ENCODE data around the gene FHIP2A. TPM values are rescaled to one million over a fixed set of nuclear protein-coding genes. Genes with fewer than 3 reads are reported as not detected.
A peak's percentile ranks its signal among the peaks of the same experiment; 100 is the strongest.

FHIP2A gene
- total and polyA plus RNA-seq, 2 of the 4 experiments (the other 2 are of a cell fraction) = 10.7 to 16.5 TPM

GRCh38 chr10:114825513-114826253, 4.1 kb downstream of the FHIP2A start:
- Histone ChIP-seq H4K20me1 (ENCODE audit: insufficient read depth, low read length) (peaks cover 28% of the 10 kb centered on the region), H4K5ac (ENCODE audit: low read depth, low read length) (no peak overlapping the region; the same call in 1 of the 2 replicates), H3K9me1 (ENCODE audit: insufficient read depth, low read length) (peaks cover 4% of the 10 kb centered on the region), H3K4me2 (ENCODE audit: low read depth, low read length) (peak overlapping the region; percentile 54), H2BK5ac (ENCODE audit: low read depth, low read length, poor library complexity, severe bottlenecking) (peak overlapping the region; percentile 89), H3K79me1 (ENCODE audit: low read depth in 1 of 2, low read length in 2 of 2) (peaks cover 0 to 18% of the 10 kb centered on the region in 2 experiments; a peak in 2 of 4 replicates), H2BK120ac (ENCODE audit: low read depth, low read length) (peak overlapping the region; percentile 54), H2AK5ac (ENCODE audit: low read depth, low read length) (peak overlapping the region; percentile 39; the same call in 1 of the 2 replicates), H4K8ac (ENCODE audit: low read depth in 2 of 2, low read length in 2 of 2) (peak overlapping the region in 1 of 2 experiments; percentile 41; a peak in 1 of 4 replicates), H3K9me3 (ENCODE audit: control insufficient read depth, insufficient read depth, low read length) (no peaks in the 10 kb centered on the region), H3K36me3 (ENCODE audit: control insufficient read depth, insufficient read depth, low read length) (no peaks in the 10 kb centered on the region), H3K23ac (ENCODE audit: low read depth, low read length) (no peak overlapping the region), H2AFZ (replicated peaks; ENCODE audit: low read length, poor library complexity) (no peak overlapping the region), H3K18ac (ENCODE audit: low read depth, low read length) (peak overlapping the region; percentile 7; the same call in 1 of the 2 replicates), H2AK9ac (replicated peaks; ENCODE audit: low read depth, low read length, poor library complexity) (no peak overlapping the region), H3K4ac (ENCODE audit: low read depth, low read length) (peak overlapping the region; percentile 32; the same call in 1 of the 2 replicates), H3K9ac (ENCODE audit: low read depth, low read length) (peak overlapping the region; percentile 49; the same call in 1 of the 2 replicates), H3K27me3 (ENCODE audit: control insufficient read depth, insufficient read depth, low read length) (no peaks in the 10 kb centered on the region), H3K27ac (ENCODE audit: insufficient read depth, low read length) (peak overlapping the region; percentile 61; the same call in 1 of the 2 replicates), H4K91ac (ENCODE audit: insufficient read depth, low read depth, low read length) (peak overlapping the region; percentile 19; the same call in 1 of the 2 replicates), H3K4me1 (ENCODE audit: control insufficient read depth, insufficient read depth, low read length) (peaks cover 8% of the 10 kb centered on the region), H2BK15ac (ENCODE audit: low read depth, low read length) (0 out of 3 replicates have a peak overlapping the region, but pooled peaks have one; percentile 5), H3K56ac (ENCODE audit: extremely low read depth, insufficient read depth, low read length) (peak overlapping the region; percentile 20; the same call in 1 of the 2 replicates), H3K4me3 (ENCODE audit: insufficient read depth, low read depth, low read length) (no peak overlapping the region; the same call in 1 of the 2 replicates), H2BK20ac (ENCODE audit: low read depth, low read length) (peak overlapping the region; percentile 23; the same call in 1 of the 2 replicates), H3K14ac (replicated peaks; ENCODE audit: low read depth, low read length) (peak overlapping the region; percentile 32; the same call in 1 of the 2 replicates)
- DNase-seq (peak; percentile 96), ATAC-seq (ENCODE audit: low read depth) (peak; percentile 29)
- BruUV-seq (replicated peaks) = no TSS peak
- in situ Hi-C loops (cut with MboI; ENCODE audit: low sequenced_read_pairs) (no loop called here), intact Hi-C loops (cut with micrococcal nuclease) (loop anchor here (2.0 kb wide), 1 partner anchor 31 kb away; no protein-coding TSS in a partner anchor), dilution Hi-C loops (cut with HindIII; ENCODE audit: low sequenced_read_pairs, unreplicated experiment) (no loop called here)
- ChIA-PET POLR2A (ENCODE audit: unreplicated experiment) (no interaction called here), CTCF (no interaction called here)
- WGBS, 2 experiments (ENCODE audit: extremely low coverage in 2 of 2, insufficient read length in 1 of 2) = no CpG with 5 or more reads among the region's 4 CpGs
- TF ChIP-seq, protein P1, sequence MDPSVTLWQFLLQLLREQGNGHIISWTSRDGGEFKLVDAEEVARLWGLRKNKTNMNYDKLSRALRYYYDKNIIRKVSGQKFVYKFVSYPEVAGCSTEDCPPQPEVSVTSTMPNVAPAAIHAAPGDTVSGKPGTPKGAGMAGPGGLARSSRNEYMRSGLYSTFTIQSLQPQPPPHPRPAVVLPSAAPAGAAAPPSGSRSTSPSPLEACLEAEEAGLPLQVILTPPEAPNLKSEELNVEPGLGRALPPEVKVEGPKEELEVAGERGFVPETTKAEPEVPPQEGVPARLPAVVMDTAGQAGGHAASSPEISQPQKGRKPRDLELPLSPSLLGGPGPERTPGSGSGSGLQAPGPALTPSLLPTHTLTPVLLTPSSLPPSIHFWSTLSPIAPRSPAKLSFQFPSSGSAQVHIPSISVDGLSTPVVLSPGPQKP (IDR thresholded peaks at IDR 0.05; ENCODE audit: borderline replicate concordance, low read depth, low read length) = no peak
- no peak for TF ChIP-seq RFX5 (IDR thresholded peaks at IDR 0.05; ENCODE audit: low read depth, low read length)
- no peak for TF ChIP-seq CHD1 (IDR thresholded peaks at IDR 0.05; ENCODE audit: low read depth, low read length)
- no peak for TF ChIP-seq SMC3 (IDR thresholded peaks at IDR 0.05; ENCODE audit: low read depth, low read length)
- 0 out of 2 replicates have a peak, but pooled peaks have one; percentile 6 for TF ChIP-seq MAFK (IDR thresholded peaks at IDR 0.05; ENCODE audit: low read depth, low read length)
- peak; percentile 60; the same call in 1 of the 2 replicates for TF ChIP-seq BHLHE40 (IDR thresholded peaks at IDR 0.05; ENCODE audit: low read depth, low read length)
- peak; percentile 51; the same call in 1 of the 2 replicates for TF ChIP-seq FOS (IDR thresholded peaks at IDR 0.05; ENCODE audit: low read depth, low read length)
- TF ChIP-seq, protein P2, sequence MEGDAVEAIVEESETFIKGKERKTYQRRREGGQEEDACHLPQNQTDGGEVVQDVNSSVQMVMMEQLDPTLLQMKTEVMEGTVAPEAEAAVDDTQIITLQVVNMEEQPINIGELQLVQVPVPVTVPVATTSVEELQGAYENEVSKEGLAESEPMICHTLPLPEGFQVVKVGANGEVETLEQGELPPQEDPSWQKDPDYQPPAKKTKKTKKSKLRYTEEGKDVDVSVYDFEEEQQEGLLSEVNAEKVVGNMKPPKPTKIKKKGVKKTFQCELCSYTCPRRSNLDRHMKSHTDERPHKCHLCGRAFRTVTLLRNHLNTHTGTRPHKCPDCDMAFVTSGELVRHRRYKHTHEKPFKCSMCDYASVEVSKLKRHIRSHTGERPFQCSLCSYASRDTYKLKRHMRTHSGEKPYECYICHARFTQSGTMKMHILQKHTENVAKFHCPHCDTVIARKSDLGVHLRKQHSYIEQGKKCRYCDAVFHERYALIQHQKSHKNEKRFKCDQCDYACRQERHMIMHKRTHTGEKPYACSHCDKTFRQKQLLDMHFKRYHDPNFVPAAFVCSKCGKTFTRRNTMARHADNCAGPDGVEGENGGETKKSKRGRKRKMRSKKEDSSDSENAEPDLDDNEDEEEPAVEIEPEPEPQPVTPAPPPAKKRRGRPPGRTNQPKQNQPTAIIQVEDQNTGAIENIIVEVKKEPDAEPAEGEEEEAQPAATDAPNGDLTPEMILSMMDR (conservative IDR thresholded peaks at IDR 0.05; ENCODE audit: low read depth, low read length) = no peak
- no peak for TF ChIP-seq CEBPB (IDR thresholded peaks at IDR 0.05; ENCODE audit: low read depth, low read length)
- peak; percentile 43; the same call in 1 of the 2 replicates for TF ChIP-seq MXI1 (IDR thresholded peaks at IDR 0.05; ENCODE audit: borderline replicate concordance, low read depth, low read length)
- TF ChIP-seq MAZ (IDR thresholded peaks at IDR 0.05; ENCODE audit: borderline replicate concordance, low read depth, low read length) = no peak
- no peak for TF ChIP-seq RCOR1 (IDR thresholded peaks at IDR 0.05; ENCODE audit: insufficient replicate concordance, low read length)
- no peak for TF ChIP-seq NFE2L2 (IDR thresholded peaks at IDR 0.05; ENCODE audit: low read depth, low read length)
- TF ChIP-seq RAD21 (IDR thresholded peaks at IDR 0.05; ENCODE audit: low read length) = no peak

All from IMR-90 (cell line).